HUES6 (cell line): ENCODE data around the gene RALGPS2.

Experiments
- H3K27ac ChIP-seq: 2 replicates; pipeline ENCODE4 v1.7.0; 2013; ENCODE audit warnings: low read depth, mild to moderate bottlenecking, low read length, inconsistent platforms
- H3K27me3 ChIP-seq: 2 replicates; pipeline ENCODE4 v1.6.1; 2013; ENCODE audit warnings: low read length; ENCODE audit not compliant: control insufficient read depth, insufficient read depth
- H3K36me3 ChIP-seq: 2 replicates; pipeline ENCODE4 v1.6.1; 2013; ENCODE audit warnings: low read length; ENCODE audit not compliant: control insufficient read depth, insufficient read depth
- H3K4me1 ChIP-seq: 2 replicates; pipeline ENCODE4 v1.6.1; 2013; ENCODE audit warnings: low read length; ENCODE audit not compliant: control insufficient read depth, insufficient read depth
- H3K4me3 ChIP-seq: 2 replicates; pipeline ENCODE4 v1.5.1; 2013; ENCODE audit warnings: low read depth, low read length
- H3K9ac ChIP-seq: one replicate; pipeline ENCODE4 v1.6.1; 2013; ENCODE audit warnings: mild to moderate bottlenecking, low read length
- H3K9me3 ChIP-seq: 2 replicates; pipeline ENCODE4 v1.6.1; 2013; ENCODE audit warnings: low read depth, low read length; ENCODE audit not compliant: control insufficient read depth, insufficient read depth

Gene RALGPS2

DNA sequence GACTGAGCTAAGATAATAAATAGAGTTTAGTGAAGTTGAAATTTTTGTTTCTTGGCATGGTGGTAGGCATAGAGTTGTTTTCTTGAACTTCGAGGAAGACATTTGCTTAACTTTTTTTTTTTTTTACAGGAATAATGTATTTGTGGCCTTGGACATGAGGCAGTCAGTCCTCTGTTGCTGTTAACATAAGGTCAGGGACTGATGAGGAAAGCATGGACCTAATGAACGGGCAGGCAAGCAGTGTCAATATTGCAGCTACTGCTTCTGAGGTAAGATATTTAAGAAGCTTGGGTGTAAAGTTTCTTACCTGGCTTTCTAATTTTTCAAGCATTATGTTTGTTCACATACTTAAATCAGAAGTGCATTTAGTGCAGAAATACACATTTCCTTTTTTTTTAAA is 51.5 kb downstream of the RALGPS2 start:
- H3K9ac ChIP-seq, result no peak overlapping the region
- no peaks in the 10 kb centered on the region for H3K4me1 ChIP-seq
- no peaks in the 10 kb centered on the region for H3K27me3 ChIP-seq
- peaks cover 5% of the 10 kb centered on the region for H3K36me3 ChIP-seq
- no peak overlapping the region for H3K27ac ChIP-seq
- no peak overlapping the region for H3K4me3 ChIP-seq
- H3K9me3 ChIP-seq, result no peaks in the 10 kb centered on the region

DNA sequence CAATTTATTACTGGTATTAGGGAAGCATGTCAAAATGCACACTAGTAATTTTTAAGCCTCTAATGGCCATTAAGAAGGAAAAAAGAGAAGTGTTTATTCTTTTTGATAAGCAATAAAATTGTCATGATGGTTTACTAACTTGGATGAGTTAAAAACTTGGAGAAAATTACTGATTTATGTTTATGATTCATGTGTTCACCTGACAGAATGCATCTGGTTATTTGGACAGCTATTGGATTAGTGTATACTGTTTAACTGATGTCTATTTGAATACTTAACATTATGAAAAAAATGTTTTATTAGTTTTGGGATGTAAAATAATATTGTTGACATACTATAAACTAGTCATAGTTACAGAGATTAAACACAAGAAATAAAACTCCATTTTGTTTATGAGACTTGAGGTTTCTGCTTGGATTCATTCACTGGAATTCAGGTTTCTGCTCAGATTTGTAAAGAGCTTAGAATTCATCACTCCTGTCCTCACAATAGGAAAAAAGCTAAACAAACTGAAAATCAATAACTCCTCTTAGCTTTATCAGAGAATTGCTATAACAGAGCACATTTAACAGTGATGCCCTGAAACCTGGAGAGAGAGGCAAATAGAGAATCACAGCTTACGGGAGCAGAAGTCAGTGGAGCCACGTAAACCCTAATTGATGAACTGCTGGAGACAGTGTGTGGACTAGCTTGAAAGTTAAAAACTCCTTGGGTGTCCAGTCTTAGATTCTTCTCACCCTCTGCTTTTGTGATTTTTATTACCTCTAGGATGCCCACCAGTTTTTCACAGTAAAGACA is 56.7 kb downstream of the RALGPS2 start:
- peaks cover under 1% of the 10 kb centered on the region; the same call in 1 of the 2 replicates for H3K36me3 ChIP-seq
- no peak overlapping the region for H3K4me3 ChIP-seq
- H3K27me3 ChIP-seq, result no peaks in the 10 kb centered on the region
- no peaks in the 10 kb centered on the region for H3K9me3 ChIP-seq
- no peak overlapping the region for H3K9ac ChIP-seq
- H3K27ac ChIP-seq, result no peak overlapping the region
- no peaks in the 10 kb centered on the region; the same call in 1 of the 2 replicates for H3K4me1 ChIP-seq

DNA sequence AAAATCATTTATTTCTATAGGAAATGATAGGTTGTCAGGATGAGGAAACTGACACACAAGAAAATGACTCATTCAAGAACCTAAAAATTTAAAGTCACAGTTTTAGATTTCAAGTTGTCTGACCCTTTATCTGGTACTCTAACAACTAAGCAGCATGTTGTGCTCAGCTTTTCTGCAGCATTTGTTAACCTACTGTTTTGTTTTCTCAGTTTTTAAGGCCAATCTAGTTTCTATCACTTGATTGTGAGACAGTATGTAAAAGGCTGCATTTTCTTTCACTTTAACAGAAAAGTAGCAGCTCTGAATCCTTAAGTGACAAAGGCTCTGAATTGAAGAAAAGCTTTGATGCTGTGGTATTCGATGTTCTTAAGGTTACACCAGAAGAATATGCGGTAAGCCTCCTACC is 59.1 kb downstream of the RALGPS2 start:
- Histone ChIP-seq H3K4me3 (no peak overlapping the region), H3K27me3 (no peaks in the 10 kb centered on the region), H3K36me3 (no peaks in the 10 kb centered on the region; the same call in 1 of the 2 replicates), H3K4me1 (no peaks in the 10 kb centered on the region; the same call in 1 of the 2 replicates), H3K9me3 (no peaks in the 10 kb centered on the region), H3K27ac (no peak overlapping the region), H3K9ac (no peak overlapping the region)

DNA sequence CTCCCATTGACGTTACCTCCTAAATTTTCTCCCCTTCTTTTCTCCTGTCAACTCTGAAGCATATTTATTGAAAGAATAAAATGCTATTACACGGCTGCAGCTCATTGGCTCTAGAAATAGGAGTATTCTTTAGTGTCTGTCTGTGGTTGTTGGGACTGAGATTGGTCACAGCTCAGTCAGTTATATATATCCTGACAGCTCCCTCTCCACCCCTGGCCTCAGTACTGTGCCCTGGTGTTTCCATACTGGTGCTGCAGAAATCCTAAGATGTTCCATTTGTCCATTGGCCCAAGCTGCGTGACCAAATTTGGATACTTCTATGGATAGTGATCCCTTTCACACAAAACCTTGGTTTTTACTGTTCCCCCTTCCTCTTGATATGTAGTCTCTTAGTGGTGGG is 67.3 kb downstream of the RALGPS2 start:
- Histone ChIP-seq H3K9me3 (no peaks in the 10 kb centered on the region), H3K4me1 (no peaks in the 10 kb centered on the region), H3K27ac (no peak overlapping the region), H3K4me3 (no peak overlapping the region), H3K36me3 (no peaks in the 10 kb centered on the region), H3K27me3 (no peaks in the 10 kb centered on the region), H3K9ac (no peak overlapping the region)

- Histone ChIP-seq H3K9me3 (no peaks in the 10 kb centered on the region), H3K27ac (no peak overlapping the region), H3K4me1 (no peaks in the 10 kb centered on the region), H3K27me3 (no peaks in the 10 kb centered on the region), H3K36me3 (no peaks in the 10 kb centered on the region; the same call in 1 of the 2 replicates), H3K9ac (no peak overlapping the region), H3K4me3 (no peak overlapping the region)
Measured at GRCh38 chr1:178796013-178796412, 71.0 kb downstream of the RALGPS2 start.

DNA sequence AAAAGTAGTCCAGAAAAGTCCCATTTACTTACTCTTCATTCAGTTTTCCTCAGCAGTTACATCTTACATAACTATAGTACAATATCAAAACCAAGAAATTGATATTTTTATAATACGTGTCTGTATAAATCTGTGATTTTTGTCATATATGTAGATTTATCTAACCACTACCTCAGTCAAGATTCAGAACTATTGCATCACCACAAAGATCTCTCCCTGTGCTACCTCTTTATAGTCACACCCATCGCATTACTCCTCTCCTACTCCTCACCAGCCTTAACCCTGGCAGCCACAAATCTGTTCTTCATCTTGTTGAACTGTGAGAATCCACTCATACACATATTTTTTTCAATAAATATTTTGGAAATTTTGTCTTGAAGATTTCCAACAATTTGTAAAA is 72.5 kb downstream of the RALGPS2 start:
- H3K27me3 ChIP-seq, result no peaks in the 10 kb centered on the region
- no peaks in the 10 kb centered on the region for H3K9me3 ChIP-seq
- no peak overlapping the region for H3K27ac ChIP-seq
- no peaks in the 10 kb centered on the region for H3K4me1 ChIP-seq
- no peak overlapping the region for H3K4me3 ChIP-seq
- H3K36me3 ChIP-seq, result no peaks in the 10 kb centered on the region; the same call in 1 of the 2 replicates
- no peak overlapping the region for H3K9ac ChIP-seq

DNA sequence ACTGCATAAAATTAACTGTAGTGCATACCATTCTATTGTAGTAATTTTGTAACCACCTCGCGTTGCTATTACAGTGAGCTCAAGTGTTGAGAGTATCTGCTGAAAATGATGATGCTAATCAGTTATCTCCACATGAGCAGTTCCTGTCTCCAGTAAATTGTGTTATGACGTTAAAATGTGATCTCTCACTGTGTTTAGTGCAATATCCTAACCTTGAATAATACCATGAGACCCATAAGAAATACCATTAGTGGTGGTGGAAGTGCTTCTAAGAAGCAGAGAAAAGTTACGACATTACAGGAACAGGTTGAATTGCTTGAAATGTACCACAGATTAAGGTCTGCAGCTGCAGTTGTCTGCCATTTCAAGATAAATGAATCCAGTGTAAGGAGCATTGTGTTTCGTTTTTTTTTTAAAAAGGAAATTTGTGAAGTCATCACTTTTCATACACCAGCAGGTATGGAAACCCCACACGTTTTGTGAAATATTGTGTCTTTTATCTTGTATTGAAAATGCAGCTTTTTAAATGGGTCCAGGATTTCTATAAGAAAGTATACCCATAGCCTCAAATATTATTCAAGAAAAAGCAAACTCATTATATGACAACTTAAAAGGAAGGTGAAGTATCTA is 73.3 kb downstream of the RALGPS2 start:
- Histone ChIP-seq H3K4me3 (no peak overlapping the region), H3K9ac (no peak overlapping the region), H3K4me1 (no peaks in the 10 kb centered on the region), H3K27ac (no peak overlapping the region), H3K27me3 (no peaks in the 10 kb centered on the region), H3K9me3 (no peaks in the 10 kb centered on the region), H3K36me3 (no peaks in the 10 kb centered on the region; the same call in 1 of the 2 replicates)

DNA sequence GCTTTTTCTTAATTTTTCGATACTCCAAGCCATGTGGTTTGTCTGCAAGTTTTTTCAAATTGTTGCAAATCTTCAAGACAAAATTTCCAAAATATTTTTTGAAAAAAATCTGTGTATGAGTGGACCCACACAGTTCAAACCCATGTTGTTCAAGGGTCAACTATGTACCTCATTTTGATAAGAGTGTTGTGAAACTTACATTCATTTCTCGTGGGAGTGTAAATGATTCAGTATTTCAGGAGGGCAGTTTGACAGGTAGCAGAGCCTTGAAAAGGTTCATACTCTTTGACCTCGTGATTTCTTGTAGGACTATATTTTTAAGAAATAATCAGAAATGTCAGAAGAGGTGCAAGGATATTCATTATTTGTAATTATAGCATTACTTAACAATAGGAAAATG is 77.8 kb downstream of the RALGPS2 start:
- no peaks in the 10 kb centered on the region; the same call in 1 of the 2 replicates for H3K36me3 ChIP-seq
- H3K9me3 ChIP-seq, result no peaks in the 10 kb centered on the region
- no peak overlapping the region for H3K27ac ChIP-seq

DNA sequence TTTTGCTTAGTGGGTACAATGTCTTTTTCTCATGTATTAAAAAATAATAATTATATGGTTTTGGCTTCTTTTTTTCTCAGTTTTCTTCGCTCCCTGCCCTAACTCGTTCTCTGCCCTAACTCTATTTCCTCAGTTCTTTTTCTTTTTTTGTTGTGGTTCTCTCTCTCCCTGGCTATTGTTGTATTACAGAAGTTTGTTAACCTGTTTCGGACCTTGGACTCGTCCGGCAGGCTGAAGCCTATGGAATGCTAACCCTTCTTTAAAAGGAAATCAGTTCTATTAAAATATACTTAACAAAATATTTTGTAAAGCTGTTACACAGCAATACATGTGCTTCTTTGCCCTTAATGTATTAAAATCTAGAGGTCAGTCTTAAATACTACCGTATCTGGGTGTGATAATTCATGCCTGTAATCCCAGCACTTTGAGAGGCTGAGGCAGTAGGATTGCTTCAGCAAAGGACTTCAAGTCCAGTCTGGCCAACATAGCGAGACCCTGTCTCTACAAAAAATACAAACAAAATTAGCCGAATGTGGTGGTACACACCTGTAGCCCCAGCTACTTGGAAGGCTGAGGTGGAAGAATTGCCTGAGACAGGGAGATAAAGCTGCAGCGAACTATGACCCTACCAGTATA is 81.7 kb downstream of the RALGPS2 start:
- H3K9me3 ChIP-seq, result no peaks in the 10 kb centered on the region
- no peak overlapping the region for H3K9ac ChIP-seq
- no peak overlapping the region for H3K4me3 ChIP-seq
- no peak overlapping the region for H3K27ac ChIP-seq
- H3K27me3 ChIP-seq, result no peaks in the 10 kb centered on the region
- H3K4me1 ChIP-seq, result no peaks in the 10 kb centered on the region
- H3K36me3 ChIP-seq, result peaks cover 3% of the 10 kb centered on the region; the same call in 1 of the 2 replicates

More for the DNA sequence above, 77.8 kb downstream of the RALGPS2 start:
- Histone ChIP-seq H3K9ac (no peak overlapping the region), H3K4me3 (no peak overlapping the region), H3K4me1 (no peaks in the 10 kb centered on the region), H3K27me3 (no peaks in the 10 kb centered on the region)

DNA sequence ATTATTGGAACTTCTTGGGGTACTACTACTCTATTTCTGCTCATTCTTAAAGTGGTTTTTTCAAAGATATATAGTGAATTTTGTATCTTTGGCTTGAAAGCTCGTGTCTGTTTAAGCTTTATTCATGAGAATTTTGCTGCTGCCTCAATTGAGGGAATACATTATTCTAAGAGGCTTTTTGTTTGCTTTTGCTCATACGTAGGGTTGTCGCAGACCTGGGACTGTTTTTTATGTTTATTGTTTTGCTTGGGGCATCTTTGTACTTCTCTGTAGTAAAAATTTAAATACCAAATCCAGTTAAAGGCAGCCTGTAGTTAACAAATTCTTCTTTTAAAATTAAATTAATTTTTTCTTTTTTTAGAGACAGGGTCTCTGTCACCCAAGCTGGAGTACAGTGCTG is 83.5 kb downstream of the RALGPS2 start:
- H3K36me3 ChIP-seq, result peaks cover 3% of the 10 kb centered on the region; the same call in 1 of the 2 replicates
- H3K9me3 ChIP-seq, result no peaks in the 10 kb centered on the region

GRCh38 chr1:178810585-178810984 is 85.5 kb downstream of the RALGPS2 start:
- Histone ChIP-seq H3K9me3 (no peaks in the 10 kb centered on the region), H3K27ac (no peak overlapping the region), H3K9ac (no peak overlapping the region), H3K36me3 (peaks cover 3% of the 10 kb centered on the region; the same call in 1 of the 2 replicates), H3K4me1 (no peaks in the 10 kb centered on the region), H3K4me3 (no peak overlapping the region), H3K27me3 (no peaks in the 10 kb centered on the region)

More for the DNA sequence above, 83.5 kb downstream of the RALGPS2 start:
- H3K4me3 ChIP-seq, result no peak overlapping the region
- no peaks in the 10 kb centered on the region for H3K4me1 ChIP-seq
- H3K27me3 ChIP-seq, result no peaks in the 10 kb centered on the region
- H3K27ac ChIP-seq, result no peak overlapping the region
- H3K9ac ChIP-seq, result no peak overlapping the region
